ENCODE results near the gene NDST4. TPM values are rescaled to one million over a fixed set of nuclear protein-coding genes. Genes with fewer than 3 reads are reported as not detected.

Gene NDST4
- total RNA-seq, 1 donor from 2014 or later = 1.5 TPM

DNA sequence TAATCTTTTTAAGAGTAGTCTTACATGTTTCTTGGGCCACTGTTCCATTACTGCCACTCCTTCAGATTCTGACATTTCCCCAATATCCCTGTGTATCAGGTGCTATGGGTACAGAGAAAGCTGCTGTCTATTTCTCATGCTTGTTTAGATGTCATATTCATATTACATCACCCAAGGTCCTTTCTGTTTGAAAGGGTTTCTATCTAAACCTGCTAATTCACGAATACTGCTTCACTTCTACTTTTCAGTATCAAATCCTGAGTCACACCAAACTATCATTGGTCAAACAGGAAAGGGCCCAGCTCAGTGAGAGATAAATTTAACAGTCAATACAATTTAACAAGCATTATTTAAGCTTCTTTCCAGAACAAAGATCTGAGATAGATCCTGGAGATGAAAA, 273.4 kb downstream of the NDST4 start:
- peaks cover 5% of the 10 kb centered on the region for H3K4me1 Mint-ChIP-seq
- H3K4me3 Mint-ChIP-seq = no peak overlapping the region
- TF ChIP-seq, protein P1, sequence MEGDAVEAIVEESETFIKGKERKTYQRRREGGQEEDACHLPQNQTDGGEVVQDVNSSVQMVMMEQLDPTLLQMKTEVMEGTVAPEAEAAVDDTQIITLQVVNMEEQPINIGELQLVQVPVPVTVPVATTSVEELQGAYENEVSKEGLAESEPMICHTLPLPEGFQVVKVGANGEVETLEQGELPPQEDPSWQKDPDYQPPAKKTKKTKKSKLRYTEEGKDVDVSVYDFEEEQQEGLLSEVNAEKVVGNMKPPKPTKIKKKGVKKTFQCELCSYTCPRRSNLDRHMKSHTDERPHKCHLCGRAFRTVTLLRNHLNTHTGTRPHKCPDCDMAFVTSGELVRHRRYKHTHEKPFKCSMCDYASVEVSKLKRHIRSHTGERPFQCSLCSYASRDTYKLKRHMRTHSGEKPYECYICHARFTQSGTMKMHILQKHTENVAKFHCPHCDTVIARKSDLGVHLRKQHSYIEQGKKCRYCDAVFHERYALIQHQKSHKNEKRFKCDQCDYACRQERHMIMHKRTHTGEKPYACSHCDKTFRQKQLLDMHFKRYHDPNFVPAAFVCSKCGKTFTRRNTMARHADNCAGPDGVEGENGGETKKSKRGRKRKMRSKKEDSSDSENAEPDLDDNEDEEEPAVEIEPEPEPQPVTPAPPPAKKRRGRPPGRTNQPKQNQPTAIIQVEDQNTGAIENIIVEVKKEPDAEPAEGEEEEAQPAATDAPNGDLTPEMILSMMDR (IDR thresholded peaks at IDR 0.05) = no peak
- TF ChIP-seq EZH2 (IDR thresholded peaks at IDR 0.05) (no peak), EZH2phosphoT487 (IDR thresholded peaks at IDR 0.05) (no peak)
- Histone ChIP-seq H3K9me3 (ENCODE audit: low read depth) (no peaks in the 10 kb centered on the region), H3K9ac (no peak overlapping the region), H3K4me1 (no peaks in the 10 kb centered on the region), H3K79me2 (ENCODE audit: low read depth) (no peaks in the 10 kb centered on the region), H3K4me3 (no peak overlapping the region), H3K27ac (no peak overlapping the region), H3K36me3 (no peaks in the 10 kb centered on the region), H4K20me1 (ENCODE audit: low read depth) (no peaks in the 10 kb centered on the region), H2AFZ (replicated peaks) (no peak overlapping the region), H3K27me3 (no peaks in the 10 kb centered on the region), H3F3A (ENCODE audit: low read depth) (no peaks in the 10 kb centered on the region), H3K4me2 (no peak overlapping the region)
- peaks cover 6% of the 10 kb centered on the region for H3K9me3 Mint-ChIP-seq
- peaks cover 2% of the 10 kb centered on the region for H3K27me3 Mint-ChIP-seq (ENCODE audit: insufficient read depth, low read depth)
- H3K36me3 Mint-ChIP-seq = peaks cover 22% of the 10 kb centered on the region
- no peak for DNase-seq (ENCODE audit: low spot score)
- no peak overlapping the region for H3K27ac Mint-ChIP-seq

DNA sequence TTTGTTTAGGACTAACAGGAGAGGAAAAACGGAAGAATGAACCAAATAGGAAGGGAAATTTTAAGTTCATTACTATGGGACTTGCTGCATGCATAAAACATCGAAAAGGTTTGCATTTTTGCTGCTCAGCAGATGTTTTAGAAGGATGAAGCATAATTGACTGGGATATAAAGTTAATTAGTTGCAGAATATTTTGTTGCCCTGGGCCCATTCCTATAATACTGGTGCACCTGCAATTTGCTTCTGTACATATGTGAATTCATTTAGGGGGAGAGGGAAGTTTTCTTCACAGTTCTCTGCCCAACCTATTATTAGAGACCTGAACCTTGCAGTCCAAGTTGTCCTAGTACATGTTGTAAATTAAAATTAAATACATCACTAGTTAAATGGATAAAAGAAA, 282.8 kb downstream of the NDST4 start:
- no peaks in the 10 kb centered on the region for H3K4me1 Mint-ChIP-seq
- no peaks in the 10 kb centered on the region for H3K27me3 Mint-ChIP-seq (ENCODE audit: insufficient read depth, low read depth)
- DNase-seq (ENCODE audit: low spot score) = no peak
- Histone ChIP-seq H3K4me3 (no peak overlapping the region), H3K27me3 (no peaks in the 10 kb centered on the region), H3F3A (ENCODE audit: low read depth) (no peaks in the 10 kb centered on the region), H3K9ac (no peak overlapping the region), H3K79me2 (ENCODE audit: low read depth) (no peaks in the 10 kb centered on the region), H3K4me2 (no peak overlapping the region), H3K27ac (no peak overlapping the region), H3K9me3 (ENCODE audit: low read depth) (no peaks in the 10 kb centered on the region), H3K4me1 (no peaks in the 10 kb centered on the region), H2AFZ (replicated peaks) (no peak overlapping the region), H4K20me1 (ENCODE audit: low read depth) (no peaks in the 10 kb centered on the region), H3K36me3 (no peaks in the 10 kb centered on the region)
- H3K27ac Mint-ChIP-seq = no peak overlapping the region
- no peaks in the 10 kb centered on the region for H3K36me3 Mint-ChIP-seq
- H3K4me3 Mint-ChIP-seq = no peak overlapping the region
- H3K9me3 Mint-ChIP-seq = no peaks in the 10 kb centered on the region
- TF ChIP-seq EZH2phosphoT487 (IDR thresholded peaks at IDR 0.05) (no peak), EZH2 (IDR thresholded peaks at IDR 0.05) (no peak)
- TF ChIP-seq, protein P1 (IDR thresholded peaks at IDR 0.05) = no peak

DNA sequence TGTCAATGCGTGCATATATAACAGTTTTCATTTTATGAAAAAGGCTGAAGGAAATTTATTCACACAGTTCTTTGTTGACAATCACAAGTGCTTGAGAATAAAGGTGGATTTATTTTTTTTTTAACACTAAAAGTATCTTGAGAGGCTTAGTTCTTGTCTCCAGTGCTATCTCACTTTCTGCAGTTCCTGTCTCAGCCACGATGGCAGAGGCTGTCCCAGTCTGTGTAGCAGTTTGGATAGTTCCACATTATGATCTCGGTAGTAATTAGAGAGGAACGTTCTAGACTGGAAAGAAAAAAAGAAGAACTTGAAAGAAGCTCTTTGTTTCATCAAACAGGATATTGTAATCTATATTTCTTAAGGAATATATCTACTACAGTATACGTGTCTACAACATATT, 285.8 kb downstream of the NDST4 start:
- no peaks in the 10 kb centered on the region for H3F3A ChIP-seq (ENCODE audit: low read depth)
- H3K79me2 ChIP-seq (ENCODE audit: low read depth) = no peaks in the 10 kb centered on the region
- Mint-ChIP-seq H3K4me1 (no peaks in the 10 kb centered on the region), H3K27ac (no peak overlapping the region), H3K9me3 (no peaks in the 10 kb centered on the region), H3K4me3 (no peak overlapping the region), H3K36me3 (no peaks in the 10 kb centered on the region), H3K27me3 (ENCODE audit: insufficient read depth, low read depth) (no peaks in the 10 kb centered on the region)
- DNase-seq (ENCODE audit: low spot score) = no peak
- no peak overlapping the region for H3K9ac ChIP-seq
- TF ChIP-seq EZH2 (IDR thresholded peaks at IDR 0.05) = no peak
- TF ChIP-seq EZH2phosphoT487 (IDR thresholded peaks at IDR 0.05) = no peak
- TF ChIP-seq, protein P1 (IDR thresholded peaks at IDR 0.05) = no peak
- no peak overlapping the region for H3K4me3 ChIP-seq
- no peaks in the 10 kb centered on the region for H3K36me3 ChIP-seq
- no peaks in the 10 kb centered on the region for H3K4me1 ChIP-seq
- H3K27ac ChIP-seq = no peak overlapping the region
- no peak overlapping the region for H3K4me2 ChIP-seq
- no peaks in the 10 kb centered on the region for H3K27me3 ChIP-seq
- H4K20me1 ChIP-seq (ENCODE audit: low read depth) = no peaks in the 10 kb centered on the region
- no peaks in the 10 kb centered on the region for H3K9me3 ChIP-seq (ENCODE audit: low read depth)
- peak overlapping the region; percentile 38 for H2AFZ ChIP-seq (replicated peaks)
